HEK293 (cell line): ENCODE results near the gene MCIDAS.

ENCODE experiments used
- CTCF ChIP-seq: fragments of 450-650 bp; formaldehyde crosslinking; IDR thresholded peaks from 2 replicates; pipeline ENCODE4 v1.5.1; 2016; ENCODE audit warnings: missing biosample characterization, missing genetic modification characterization
- INSM2 ChIP-seq: fragments of 450-650 bp; formaldehyde crosslinking; IDR thresholded peaks from 2 replicates; pipeline ENCODE4 v1.5.1; 2016; ENCODE audit warnings: missing biosample characterization, missing genetic modification characterization
- PATZ1 ChIP-seq: fragments of 450-650 bp; formaldehyde crosslinking; IDR thresholded peaks from 2 replicates; pipeline ENCODE4 v1.5.1; 2016; ENCODE audit warnings: missing biosample characterization, missing genetic modification characterization
- RBAK ChIP-seq: fragments of 450-650 bp; formaldehyde crosslinking; IDR thresholded peaks from 2 replicates; pipeline ENCODE4 v1.5.1; 2016; ENCODE audit warnings: missing biosample characterization, missing genetic modification characterization
- REST ChIP-seq: fragments of 450-650 bp; formaldehyde crosslinking; IDR thresholded peaks from 2 replicates; pipeline ENCODE4 v1.5.1; 2016; ENCODE audit warnings: missing biosample characterization, missing genetic modification characterization
- ZBTB17 ChIP-seq: fragments of 450-650 bp; formaldehyde crosslinking; IDR thresholded peaks from 2 replicates; pipeline ENCODE4 v1.5.1; 2016; ENCODE audit warnings: missing biosample characterization, missing genetic modification characterization
- ZNF335 ChIP-seq: fragments of 450-650 bp; formaldehyde crosslinking; conservative IDR thresholded peaks from 2 replicates; pipeline ENCODE4 v1.5.1; 2016; ENCODE audit warnings: missing biosample characterization, missing genetic modification characterization
- ZNF394 ChIP-seq: fragments of 450-650 bp; formaldehyde crosslinking; IDR thresholded peaks from 2 replicates; pipeline ENCODE4 v1.5.1; 2016; ENCODE audit warnings: missing biosample characterization, missing genetic modification characterization, mild to moderate bottlenecking, moderate library complexity, borderline replicate concordance
- ZNF560 ChIP-seq: fragments of 450-650 bp; formaldehyde crosslinking; IDR thresholded peaks from 2 replicates; pipeline ENCODE4 v1.5.1; 2017; ENCODE audit warnings: missing biosample characterization, missing genetic modification characterization, borderline replicate concordance
- ZNF692 ChIP-seq: fragments of 450-650 bp; formaldehyde crosslinking; IDR thresholded peaks from 2 replicates; pipeline ENCODE4 v1.5.1; 2016; ENCODE audit warnings: missing biosample characterization, missing genetic modification characterization
- ZNF785 ChIP-seq: fragments of 450-650 bp; formaldehyde crosslinking; IDR thresholded peaks from 2 replicates; pipeline ENCODE4 v1.5.1; 2016; ENCODE audit warnings: missing biosample characterization, missing genetic modification characterization

- TF ChIP-seq CTCF (peak; percentile 95), RBAK (tag by site-specific recombination) (no peak), ZNF560 (tag by site-specific recombination) (no peak), ZNF692 (tag by site-specific recombination) (peak; percentile 70), PATZ1 (peak; percentile 70), INSM2 (tag by site-specific recombination) (peak; percentile 59; the same call in 1 of the 2 replicates), REST (tag by site-specific recombination) (no peak), ZNF785 (tag by site-specific recombination) (peak; percentile 56; the same call in 1 of the 2 replicates), ZBTB17 (tag by site-specific recombination) (no peak), ZNF394 (tag by site-specific recombination) (no peak), ZNF335 (tag by site-specific recombination) (peak; percentile 81)
These were observed 835 bp downstream of the MCIDAS start for GRCh38 chr5:55226027-55226933.
